Gastrocnemius medialis (tissue), 4 donors: ENCODE measurements around the gene MGAT5. TPM values are rescaled to one million over a fixed set of nuclear protein-coding genes. Genes with fewer than 3 reads are reported as not detected.

Source experiments
- ATAC-seq, 2 donors: fragments of 150-250 bp; one replicate each; pipeline ENCODE4 v1.9.1; 2016
- DNase-seq, 2 donors: peaks; one replicate each; pipeline ENCODE4 v3.0.0-alpha.2; 2019
- H3K27ac ChIP-seq, 4 donors: fragments of 200-600 bp; sonication (generic); 1 replicate in 1 of 4; 2 replicates in 3 of 4; pipeline ENCODE4 v1.5.1; 2016 to 2018; ENCODE audit warnings: mild to moderate bottlenecking in 2 of 4, moderate library complexity in 1 of 4
- H3K27me3 ChIP-seq, 3 donors: fragments of 200-600 bp; sonication (generic) in 2 of 3; 1 replicate in 1 of 3; 2 replicates in 2 of 3; pipeline versions ENCODE4 v1.5.1 to v1.6.0; 2016 to 2019; ENCODE audit warnings: mild to moderate bottlenecking in 1 of 3, moderate library complexity in 1 of 3
- H3K36me3 ChIP-seq, 2 donors: fragments of 200-600 bp; sonication (generic) in 1 of 2; one replicate each; pipeline ENCODE4 v1.5.1; 2017 to 2018
- H3K4me1 ChIP-seq, 2 donors: fragments of 200-600 bp; sonication (generic) in 1 of 2; one replicate each; pipeline ENCODE4 v1.5.1; 2016 to 2017; ENCODE audit warnings: mild to moderate bottlenecking in 2 of 2
- H3K4me3 ChIP-seq, 4 donors: fragments of 200-600 bp; sonication (generic) in 3 of 4; 1 replicate in 1 of 4; 2 replicates in 3 of 4; pipeline ENCODE4 v1.5.1; 2016 to 2019; ENCODE audit warnings: mild to moderate bottlenecking in 2 of 4
- H3K9me3 ChIP-seq, 3 donors: fragments of 200-600 bp; sonication (generic) in 2 of 3; 1 replicate in 1 of 3; 2 replicates in 2 of 3; pipeline ENCODE4 v1.5.1; 2016 to 2019
- CTCF ChIP-seq, 5 experiments: fragments of 450-650 bp in 3 of 5; fragments of 200-600 bp in 2 of 5; sonication (generic) in 2 of 5; IDR thresholded peaks in 4 of 5; conservative IDR thresholded peaks in 1 of 5; 1 replicate in 4 of 5; 2 replicates in 1 of 5; pipeline ENCODE4 v1.5.1; 2016 to 2019; ENCODE audit warnings: antibody characterized with exemption in 5 of 5, mild to moderate bottlenecking in 3 of 5, moderate library complexity in 3 of 5
- POLR2A ChIP-seq, 2 donors: fragments of 450-650 bp; IDR thresholded peaks; one replicate each; pipeline ENCODE4 v1.6.1; 2017; ENCODE audit warnings: antibody characterized with exemption in 2 of 2, mild to moderate bottlenecking in 2 of 2, moderate library complexity in 2 of 2
- in situ Hi-C, 4 donors: fragments of 200-750 bp; cut with MboI; loops; one replicate each; pipeline versions ENCODE4 v1.15.0 to v1.8.0; 2017; ENCODE audit warnings: low sequenced_read_pairs in 4 of 4
- intact Hi-C: fragments of 100-400 bp; cut with DNase I; formaldehyde crosslinking; loops from one replicate; pipeline ENCODE4 v1.15.1; 2023; ENCODE audit warnings: low total_unique reads
- total RNA-seq, 4 donors: library from RNA; depleted of rRNA; stranded (reverse); fragments of >200 nt; gene quantifications; one replicate each; pipeline versions ENCODE4 v1.1.0 to v1.2.3, GENCODE V29; 2016

Gene MGAT5
- total RNA-seq, 4 donors from 2014 or later = 3.0 to 4.9 (median 3.3) TPM

GRCh38 chr2:134254824-134255223 lies 952 bp downstream of the MGAT5 start:
- Histone ChIP-seq H3K27me3 (no peaks in the 10 kb centered on the region), H3K36me3 (no peaks in the 10 kb centered on the region), H3K27ac (no peak overlapping the region), H3K9me3 (no peaks in the 10 kb centered on the region), H3K4me3 (no peak overlapping the region), H3K4me1 (peaks cover 8 to 10% of the 10 kb centered on the region in 2 donors)
- in situ Hi-C loops = no loop called here
- ATAC-seq (no peak), DNase-seq (no peak)
- TF ChIP-seq CTCF (IDR thresholded peaks at IDR 0.05 in 4 of 5, conservative IDR thresholded peaks at IDR 0.05 in 1 of 5) (no peak), POLR2A (IDR thresholded peaks at IDR 0.05) (no peak)
- intact Hi-C loops = no loop called here

DNA sequence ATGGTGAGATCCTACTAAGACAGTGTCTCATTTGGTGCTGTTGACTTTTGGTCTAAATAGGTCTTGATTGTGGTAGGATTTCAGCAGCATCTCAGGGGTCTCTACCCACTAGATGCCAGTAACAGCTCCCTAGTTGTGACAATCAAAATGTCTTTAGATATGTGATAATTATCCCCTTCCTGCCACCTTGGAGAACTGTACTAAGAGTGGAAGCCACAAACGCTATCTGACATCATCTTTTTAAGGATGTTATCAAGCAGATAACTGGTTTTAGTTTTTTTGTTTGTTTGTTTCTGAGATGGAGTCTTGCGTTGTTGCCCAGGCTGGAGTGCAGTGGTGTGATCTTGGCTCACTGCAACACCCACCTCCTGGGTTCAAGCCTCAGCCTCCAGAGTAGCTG lies 3.1 kb downstream of the MGAT5 start:
- in situ Hi-C loops (no loop called here), intact Hi-C loops (no loop called here)
- no peak for DNase-seq
- Histone ChIP-seq H3K4me1 (peaks cover 18 to 26% of the 10 kb centered on the region in 2 donors), H3K27me3 (no peaks in the 10 kb centered on the region), H3K27ac (no peak overlapping the region), H3K4me3 (no peak overlapping the region), H3K9me3 (no peaks in the 10 kb centered on the region), H3K36me3 (no peaks in the 10 kb centered on the region)
- no peak for TF ChIP-seq CTCF (IDR thresholded peaks at IDR 0.05 in 4 of 5, conservative IDR thresholded peaks at IDR 0.05 in 1 of 5)
- no peak for TF ChIP-seq POLR2A (IDR thresholded peaks at IDR 0.05)
- ATAC-seq = no peak

- DNase-seq (no peak), ATAC-seq (no peak)
- Histone ChIP-seq H3K27ac (no peak overlapping the region), H3K4me1 (peaks cover 21 to 26% of the 10 kb centered on the region in 2 donors), H3K27me3 (no peaks in the 10 kb centered on the region), H3K4me3 (no peak overlapping the region), H3K36me3 (no peaks in the 10 kb centered on the region), H3K9me3 (no peaks in the 10 kb centered on the region)
- in situ Hi-C loops = no loop called here
- no peak for TF ChIP-seq CTCF (IDR thresholded peaks at IDR 0.05 in 4 of 5, conservative IDR thresholded peaks at IDR 0.05 in 1 of 5)
- no peak for TF ChIP-seq POLR2A (IDR thresholded peaks at IDR 0.05)
- intact Hi-C loops = no loop called here
Observed at GRCh38 chr2:134257509-134257908, 3.6 kb downstream of the MGAT5 start.

GRCh38 chr2:134257965-134258683 lies 4.3 kb downstream of the MGAT5 start:
- H3K27me3 ChIP-seq = no peaks in the 10 kb centered on the region
- ATAC-seq (no peak), DNase-seq (no peak)
- no peak overlapping the region for H3K4me3 ChIP-seq
- intact Hi-C loops (no loop called here), in situ Hi-C loops (no loop called here)
- H3K9me3 ChIP-seq = no peaks in the 10 kb centered on the region
- H3K27ac ChIP-seq = no peak overlapping the region
- TF ChIP-seq POLR2A (IDR thresholded peaks at IDR 0.05) (no peak), CTCF (IDR thresholded peaks at IDR 0.05 in 4 of 5, conservative IDR thresholded peaks at IDR 0.05 in 1 of 5) (no peak)
- H3K36me3 ChIP-seq = no peaks in the 10 kb centered on the region
- H3K4me1 ChIP-seq = peaks cover 21 to 26% of the 10 kb centered on the region in 2 donors
